Right lobe of liver (tissue), 4 donors: ENCODE measurements around the gene ARHGEF7.

Experiments used
- POLR2A ChIP-seq: fragments of 450-650 bp; IDR thresholded peaks from one replicate; pipeline ENCODE4 v1.6.1; 2017; ENCODE audit warnings: antibody characterized with exemption, mild to moderate bottlenecking
- TF ChIP-seq, protein P1 (sequence below), 4 donors: fragments of 200-600 bp in 3 of 4; fragments of 450-650 bp in 1 of 4; IDR thresholded peaks; one replicate each; pipeline versions ENCODE4 v1.5.1 to v1.8.0; 2016 to 2022; ENCODE audit warnings: antibody characterized with exemption in 4 of 4, mild to moderate bottlenecking in 2 of 4
- donor health status: DM: no; HTN: no; CAD: no.
- donor health status: DM: no; HTN: no; CAD: no.
- donor health status: DM: no; HTN: yes; CAD: no.

DNA sequence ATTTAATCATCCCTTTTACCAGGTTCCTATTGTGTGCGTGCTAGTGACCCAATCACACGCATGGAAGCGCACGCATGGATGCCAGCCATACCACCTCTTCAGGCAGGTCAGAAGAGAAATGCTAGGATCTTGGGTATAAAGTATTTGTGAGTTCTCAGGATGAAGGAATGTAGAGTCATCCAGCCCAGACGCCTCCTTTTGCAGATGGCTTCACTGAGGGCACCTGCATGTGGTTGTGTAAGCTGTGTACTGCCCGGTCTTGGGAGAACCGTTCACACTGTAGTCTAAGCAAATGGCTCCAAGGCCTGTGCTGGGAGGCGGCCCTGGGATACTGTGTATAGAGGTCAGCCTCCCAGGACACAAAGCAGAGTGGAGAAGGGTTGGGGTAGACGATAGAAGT is 7.5 kb downstream of the ARHGEF7 start:
- TF ChIP-seq, protein P1, sequence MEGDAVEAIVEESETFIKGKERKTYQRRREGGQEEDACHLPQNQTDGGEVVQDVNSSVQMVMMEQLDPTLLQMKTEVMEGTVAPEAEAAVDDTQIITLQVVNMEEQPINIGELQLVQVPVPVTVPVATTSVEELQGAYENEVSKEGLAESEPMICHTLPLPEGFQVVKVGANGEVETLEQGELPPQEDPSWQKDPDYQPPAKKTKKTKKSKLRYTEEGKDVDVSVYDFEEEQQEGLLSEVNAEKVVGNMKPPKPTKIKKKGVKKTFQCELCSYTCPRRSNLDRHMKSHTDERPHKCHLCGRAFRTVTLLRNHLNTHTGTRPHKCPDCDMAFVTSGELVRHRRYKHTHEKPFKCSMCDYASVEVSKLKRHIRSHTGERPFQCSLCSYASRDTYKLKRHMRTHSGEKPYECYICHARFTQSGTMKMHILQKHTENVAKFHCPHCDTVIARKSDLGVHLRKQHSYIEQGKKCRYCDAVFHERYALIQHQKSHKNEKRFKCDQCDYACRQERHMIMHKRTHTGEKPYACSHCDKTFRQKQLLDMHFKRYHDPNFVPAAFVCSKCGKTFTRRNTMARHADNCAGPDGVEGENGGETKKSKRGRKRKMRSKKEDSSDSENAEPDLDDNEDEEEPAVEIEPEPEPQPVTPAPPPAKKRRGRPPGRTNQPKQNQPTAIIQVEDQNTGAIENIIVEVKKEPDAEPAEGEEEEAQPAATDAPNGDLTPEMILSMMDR (IDR thresholded peaks at IDR 0.05), result no peak
- TF ChIP-seq POLR2A, result no peak
